AG09309 (cell line): ENCODE measurements around the gene UHRF2.

Experiments
- DNase-seq: peaks from one replicate; pipeline ENCODE4 v3.0.0-alpha.2; 2010; ENCODE audit warnings: low read depth
- H3K4me3 ChIP-seq: 2 replicates; pipeline ENCODE4 v1.5.1; 2011; ENCODE audit warnings: mild to moderate bottlenecking, low read depth, low read length, moderate library complexity; ENCODE audit not compliant: control insufficient read depth
- TF ChIP-seq, protein P1 (sequence below): IDR thresholded peaks from 2 replicates; pipeline ENCODE4 v1.5.1; 2011; ENCODE audit warnings: mild to moderate bottlenecking, low read depth, low read length, inconsistent platforms; ENCODE audit not compliant: insufficient read depth, control insufficient read depth; ENCODE audit errors: missing control alignments

Gene UHRF2

GRCh38 chr9:6384732-6385131 is 28.3 kb upstream of the UHRF2 start:
- no peak overlapping the region for H3K4me3 ChIP-seq
- DNase-seq = no peak
- TF ChIP-seq, protein P1, sequence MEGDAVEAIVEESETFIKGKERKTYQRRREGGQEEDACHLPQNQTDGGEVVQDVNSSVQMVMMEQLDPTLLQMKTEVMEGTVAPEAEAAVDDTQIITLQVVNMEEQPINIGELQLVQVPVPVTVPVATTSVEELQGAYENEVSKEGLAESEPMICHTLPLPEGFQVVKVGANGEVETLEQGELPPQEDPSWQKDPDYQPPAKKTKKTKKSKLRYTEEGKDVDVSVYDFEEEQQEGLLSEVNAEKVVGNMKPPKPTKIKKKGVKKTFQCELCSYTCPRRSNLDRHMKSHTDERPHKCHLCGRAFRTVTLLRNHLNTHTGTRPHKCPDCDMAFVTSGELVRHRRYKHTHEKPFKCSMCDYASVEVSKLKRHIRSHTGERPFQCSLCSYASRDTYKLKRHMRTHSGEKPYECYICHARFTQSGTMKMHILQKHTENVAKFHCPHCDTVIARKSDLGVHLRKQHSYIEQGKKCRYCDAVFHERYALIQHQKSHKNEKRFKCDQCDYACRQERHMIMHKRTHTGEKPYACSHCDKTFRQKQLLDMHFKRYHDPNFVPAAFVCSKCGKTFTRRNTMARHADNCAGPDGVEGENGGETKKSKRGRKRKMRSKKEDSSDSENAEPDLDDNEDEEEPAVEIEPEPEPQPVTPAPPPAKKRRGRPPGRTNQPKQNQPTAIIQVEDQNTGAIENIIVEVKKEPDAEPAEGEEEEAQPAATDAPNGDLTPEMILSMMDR = no peak

DNA sequence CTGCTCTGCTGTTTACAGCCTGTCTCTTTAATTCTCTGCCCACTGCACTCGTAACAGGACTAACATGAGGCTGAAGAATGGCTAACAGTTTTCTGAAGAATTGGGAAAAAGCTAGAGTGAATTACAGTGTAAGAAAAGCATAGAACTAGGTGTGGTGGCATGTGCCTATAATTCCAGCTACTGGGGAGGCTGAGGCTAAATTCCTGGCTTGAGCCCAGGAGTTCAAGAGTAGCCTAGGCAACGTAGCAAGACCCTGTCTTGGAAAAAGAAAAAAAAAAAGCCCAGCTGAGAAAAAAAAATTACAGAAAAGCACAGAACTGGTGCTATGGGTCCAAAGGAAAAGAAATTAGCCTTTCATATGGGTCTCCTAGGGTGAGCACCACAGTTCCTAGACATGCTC is 13.9 kb upstream of the UHRF2 start:
- no peak for DNase-seq
- no peak overlapping the region for H3K4me3 ChIP-seq
- TF ChIP-seq, protein P1 = no peak

GRCh38 chr9:6405371-6405770 is 7.6 kb upstream of the UHRF2 start:
- no peak for DNase-seq
- H3K4me3 ChIP-seq = no peak overlapping the region
- TF ChIP-seq, protein P1 = no peak

DNA sequence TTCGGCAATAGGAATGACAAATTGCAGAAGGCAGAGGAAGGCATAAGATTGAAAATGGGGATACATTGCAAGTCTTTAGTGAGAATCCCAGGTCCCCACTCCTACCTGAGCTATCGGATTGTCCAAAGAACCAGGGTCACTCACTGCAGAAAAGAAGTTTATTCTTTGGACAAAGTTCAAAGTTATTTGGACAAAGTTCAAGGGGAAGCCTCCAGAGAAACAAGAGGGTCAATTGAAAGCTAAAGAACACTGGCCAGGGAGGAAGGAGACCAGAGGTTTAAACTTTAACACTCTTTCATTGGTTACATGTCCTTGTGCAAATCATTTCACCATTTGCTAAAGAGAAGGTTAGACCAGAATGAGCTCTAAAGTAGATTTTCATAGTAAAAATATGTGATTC is 5.2 kb upstream of the UHRF2 start:
- TF ChIP-seq, protein P1 = no peak
- H3K4me3 ChIP-seq = no peak overlapping the region
- DNase-seq = no peak

GRCh38 chr9:6408320-6408719 is 4.7 kb upstream of the UHRF2 start:
- DNase-seq = no peak
- TF ChIP-seq, protein P1 = no peak
- H3K4me3 ChIP-seq = no peak overlapping the region

GRCh38 chr9:6409811-6410210 is 3.2 kb upstream of the UHRF2 start:
- no peak for DNase-seq
- no peak overlapping the region for H3K4me3 ChIP-seq
- TF ChIP-seq, protein P1 = no peak

GRCh38 chr9:6410633-6411032 is 2.4 kb upstream of the UHRF2 start:
- TF ChIP-seq, protein P1 = no peak
- H3K4me3 ChIP-seq = no peak overlapping the region
- no peak for DNase-seq
